HG02870 (cell line): ENCODE measurements around the gene ZNF708.
"Not testable (repeated sequence)": the region's sequence is repeated elsewhere in the genome, so short reads cannot be mapped to it uniquely, and the experiment has no call there.

Experiments
- ATAC-seq: cut with Tn5 transposase; IDR thresholded peaks from one replicate; pipeline ENCODE4 v1.9.1; 2021; ENCODE audit warnings: mild to moderate bottlenecking, moderate library complexity; ENCODE audit not compliant: unreplicated experiment

Gene ZNF708

DNA sequence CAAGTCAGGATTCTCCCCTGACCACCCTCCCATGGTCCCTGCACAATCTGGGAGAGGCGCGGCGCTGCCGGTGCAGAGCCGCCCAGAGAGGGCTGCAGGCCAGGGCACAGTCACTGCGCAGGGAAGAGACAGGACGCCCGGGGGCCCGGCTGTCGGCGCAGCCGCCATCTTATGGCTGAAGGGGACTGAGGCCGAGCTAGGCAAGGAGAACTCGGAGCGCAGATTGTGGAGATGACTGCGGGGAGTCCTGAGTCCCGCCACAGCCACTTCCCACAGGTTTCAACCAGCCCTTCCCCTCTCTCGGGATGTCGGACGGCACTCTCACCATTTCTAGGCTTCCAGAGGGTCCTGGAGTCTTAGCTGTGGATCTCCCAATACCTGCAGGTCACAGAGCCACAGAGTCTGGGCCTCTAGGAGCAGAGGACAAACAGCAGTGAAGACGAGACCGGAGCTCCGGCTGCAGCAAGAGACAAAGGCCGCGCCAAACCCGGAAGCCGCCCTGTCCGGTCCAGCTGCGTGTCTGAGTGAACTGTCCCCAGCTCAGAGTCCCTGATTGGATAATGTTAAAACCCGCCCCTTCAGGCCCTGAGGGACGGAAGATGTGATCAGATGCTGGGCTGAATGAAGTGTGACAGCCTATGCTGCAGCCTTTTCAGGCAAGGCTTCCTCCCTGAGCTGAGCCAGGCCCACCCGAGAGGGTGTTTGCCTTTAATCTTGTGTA, at the start of gene ZNF708:
Gene ZNF708, minus strand, starts transcription at position 526 of the 721 bp plus-strand sequence. Its CDS starts 198 bp downstream, at position 328.
- ATAC-seq, result peak; percentile 99

DNA sequence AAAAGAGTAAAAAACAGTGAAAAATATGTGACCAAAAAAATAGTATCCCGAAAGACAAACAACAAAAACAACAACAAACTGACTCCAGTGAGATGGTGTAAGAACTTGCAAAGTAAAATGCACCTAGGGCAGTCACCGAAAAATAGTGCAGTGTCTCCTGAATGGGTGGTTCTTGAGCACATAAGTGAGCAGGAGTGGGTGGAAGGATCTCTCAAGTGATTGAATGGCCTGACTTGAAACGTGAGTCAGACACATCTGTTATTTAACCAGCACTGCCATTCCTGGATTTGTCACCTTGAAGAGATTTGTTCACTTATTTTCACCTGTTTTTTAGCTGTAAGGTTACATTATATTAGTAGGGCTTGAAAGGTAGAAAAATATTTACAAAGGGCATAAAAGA, 33.1 kb upstream of the ZNF708 start:
- ATAC-seq, result no peak

DNA sequence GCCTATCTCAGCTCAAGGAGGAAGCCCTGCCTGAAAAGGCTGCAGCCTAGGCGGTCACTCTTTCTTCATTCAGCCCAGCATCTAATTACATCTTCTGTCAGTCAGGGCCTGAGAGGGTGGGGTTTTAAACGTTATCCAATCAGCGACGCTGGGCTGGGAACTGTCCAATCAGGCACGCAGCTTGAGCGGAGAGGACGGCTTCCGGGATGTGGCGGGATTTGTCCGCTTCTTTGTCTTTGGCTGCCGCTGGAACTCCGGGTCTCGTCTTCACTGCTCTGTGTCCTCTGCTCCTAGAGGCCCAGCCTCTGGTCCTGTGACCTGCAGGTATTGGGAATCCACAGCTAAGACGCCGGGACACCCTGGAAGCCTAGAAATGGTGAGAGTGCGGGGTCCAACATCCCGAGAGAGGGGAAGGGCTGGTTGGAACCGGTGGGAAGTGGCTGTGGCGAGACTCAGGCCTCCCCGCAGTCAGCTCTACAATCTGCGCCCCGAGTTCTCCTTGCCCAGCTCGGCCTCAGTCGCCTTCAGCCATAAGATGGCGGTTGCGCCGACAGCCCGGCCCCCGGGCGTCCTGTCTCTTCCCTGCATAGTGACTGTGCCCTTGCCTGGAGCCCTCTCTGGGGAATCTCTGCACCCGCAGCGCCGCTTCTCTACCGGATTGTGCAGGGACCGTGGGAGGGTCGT, 29.7 kb upstream of the ZNF708 start, which contains the start of gene ZNF738:
Gene ZNF738, plus strand, starts transcription at position 233 of the 684 bp plus-strand sequence. Its CDS starts 141 bp downstream, at position 374.
- peak; percentile 98 for ATAC-seq

DNA sequence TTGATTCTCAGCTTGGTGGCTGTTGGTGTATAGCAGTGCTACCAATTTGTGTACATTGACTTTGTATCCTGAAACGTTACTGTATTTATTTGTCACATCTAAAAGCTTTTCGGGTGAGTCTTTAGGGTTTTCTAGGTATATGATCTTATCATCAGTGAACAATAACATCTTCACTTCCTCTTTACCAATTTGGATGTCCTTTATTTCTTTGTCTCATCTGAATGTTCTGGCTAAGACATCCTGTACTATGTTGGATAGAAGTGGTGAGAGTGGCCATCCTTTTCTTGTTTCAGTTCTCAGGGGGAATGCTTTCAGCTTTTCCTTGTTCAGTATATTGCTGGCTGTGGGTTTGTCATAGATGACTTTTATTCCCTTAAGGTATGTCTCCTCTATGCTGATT, 23.6 kb upstream of the ZNF708 start:
- ATAC-seq, result no peak

DNA sequence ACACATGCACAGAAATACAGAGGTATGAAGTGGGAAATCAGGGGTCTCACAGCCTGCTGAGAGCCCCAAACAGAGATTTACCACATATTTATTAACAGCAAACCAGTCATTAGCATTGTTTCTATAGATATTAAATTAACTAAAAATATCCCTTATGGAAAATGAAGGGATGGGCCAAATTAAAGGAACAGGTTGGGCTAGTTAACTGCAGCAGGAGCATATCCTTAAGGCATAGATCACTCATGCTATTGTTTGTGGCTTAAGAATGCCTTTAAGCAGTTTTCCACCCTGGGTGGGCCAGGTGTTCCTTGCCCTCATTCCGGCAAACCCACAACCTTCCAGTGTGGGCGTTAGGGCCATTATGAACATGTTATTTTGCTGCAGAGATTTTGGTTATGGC, 15.6 kb upstream of the ZNF708 start:
- ATAC-seq, result not testable (repeated sequence)

DNA sequence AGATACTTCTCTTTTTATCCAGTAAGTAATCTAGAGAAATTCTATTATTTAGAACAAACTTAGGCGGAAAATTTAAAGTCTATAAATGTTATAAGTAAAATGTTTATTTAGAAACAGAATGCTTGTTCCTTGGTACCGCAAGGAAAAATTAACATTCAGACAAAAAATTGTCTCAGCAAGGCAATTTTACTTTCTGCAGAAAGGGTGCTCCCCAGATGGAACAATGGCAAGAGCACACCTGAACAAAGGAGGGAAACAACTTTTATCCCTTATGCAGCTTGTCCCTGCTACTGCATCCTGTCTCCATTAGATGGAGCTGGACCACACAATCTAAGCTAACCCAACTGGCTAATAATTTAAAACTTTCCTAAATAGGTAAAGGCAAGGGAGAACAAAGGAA, 6.5 kb upstream of the ZNF708 start:
- ATAC-seq, result no peak

DNA sequence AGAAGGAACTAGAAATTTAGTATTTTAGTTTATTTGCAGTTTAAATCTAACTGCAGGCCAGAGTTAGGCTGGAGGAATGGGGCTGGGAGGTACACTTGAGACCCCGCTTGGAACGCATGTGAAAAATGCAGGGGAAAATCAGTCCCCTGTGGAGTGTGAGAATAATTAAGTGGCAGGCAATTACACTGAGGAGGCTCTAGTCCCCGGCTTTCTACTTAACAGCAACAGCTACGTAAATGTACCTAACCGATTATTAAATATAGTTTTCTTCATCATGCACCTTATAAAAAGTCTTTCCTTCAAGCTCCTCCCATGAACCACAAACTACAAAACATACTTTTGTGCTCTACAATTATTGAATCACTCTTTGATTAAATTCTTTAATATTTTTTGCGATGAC, 804 bp downstream of the ZNF708 start:
- no peak for ATAC-seq

DNA sequence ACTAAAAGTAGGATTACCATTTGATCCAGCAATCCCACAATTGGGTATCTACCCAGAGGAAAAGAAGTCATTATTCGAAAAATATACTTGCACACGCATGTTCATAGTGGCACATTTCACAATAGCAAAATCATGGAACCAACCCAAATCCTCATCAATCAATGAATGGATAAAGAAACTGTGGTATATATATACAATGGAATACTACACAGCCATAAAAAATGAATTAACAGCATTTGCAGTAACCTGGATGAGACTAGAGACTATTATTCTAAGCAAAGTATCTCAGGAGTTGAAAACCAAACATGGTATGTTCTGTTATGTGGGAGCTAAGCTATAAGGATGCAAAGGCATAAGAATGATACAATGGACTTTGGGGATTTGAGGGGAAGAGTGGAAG, 3.0 kb downstream of the ZNF708 start:
- ATAC-seq, result no peak

DNA sequence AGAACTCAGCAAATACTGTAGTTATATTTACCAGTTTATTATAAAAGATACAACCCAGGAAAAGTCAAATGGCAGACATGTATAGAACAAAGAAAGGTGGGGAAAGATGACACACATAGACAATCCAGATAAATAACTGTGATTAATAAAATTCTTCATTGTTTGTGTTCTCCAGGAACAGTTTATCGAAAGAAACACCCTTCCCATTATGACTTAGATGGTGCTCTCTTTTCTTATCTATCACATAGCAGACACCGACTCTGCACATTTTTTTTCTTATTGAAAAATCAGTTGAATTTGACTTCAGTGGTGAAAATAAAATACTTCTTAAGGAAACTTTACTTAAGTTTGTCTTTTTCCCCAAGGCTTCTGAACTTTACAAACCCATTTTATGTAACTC, 6.2 kb downstream of the ZNF708 start:
- ATAC-seq, result no peak

DNA sequence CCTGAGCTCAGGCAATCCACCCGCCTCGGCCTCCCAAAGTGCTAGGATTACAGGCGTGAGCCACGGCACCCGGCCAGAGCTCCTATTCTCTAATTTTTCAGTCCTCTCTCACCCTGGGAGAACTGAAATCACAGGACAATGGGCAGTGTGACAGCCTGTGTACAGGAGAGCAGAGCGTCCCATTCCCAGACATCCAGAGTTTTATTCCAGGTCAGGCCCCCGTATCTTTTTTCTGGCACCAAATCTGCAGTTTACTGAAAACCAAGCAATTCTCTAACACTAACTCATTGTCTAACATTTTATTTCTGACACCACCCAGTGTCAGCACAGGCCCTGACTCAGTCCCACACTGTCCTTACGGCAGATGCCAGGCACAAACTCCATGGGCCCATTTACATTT, 6.7 kb downstream of the ZNF708 start:
- ATAC-seq, result no peak

DNA sequence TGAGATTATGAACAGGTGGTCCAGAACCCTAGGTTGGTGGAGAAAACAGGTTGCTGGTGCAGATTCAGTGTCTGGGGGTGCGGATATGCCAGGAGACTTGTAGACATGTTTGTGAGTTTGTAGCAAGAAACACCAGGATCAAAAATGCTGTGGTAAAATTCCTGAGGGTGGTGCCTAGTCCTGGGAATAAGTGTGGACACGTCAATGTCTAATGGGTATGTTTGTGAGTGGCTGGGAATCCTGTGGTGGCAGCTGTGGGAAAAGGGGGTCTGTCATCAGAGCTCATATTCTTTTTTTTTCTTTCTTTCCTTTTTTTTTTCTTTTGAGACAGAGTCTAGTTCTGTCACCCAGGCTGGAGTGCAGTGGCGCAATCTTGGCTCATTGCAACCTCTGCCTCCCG, 7.2 kb downstream of the ZNF708 start:
- ATAC-seq, result no peak

DNA sequence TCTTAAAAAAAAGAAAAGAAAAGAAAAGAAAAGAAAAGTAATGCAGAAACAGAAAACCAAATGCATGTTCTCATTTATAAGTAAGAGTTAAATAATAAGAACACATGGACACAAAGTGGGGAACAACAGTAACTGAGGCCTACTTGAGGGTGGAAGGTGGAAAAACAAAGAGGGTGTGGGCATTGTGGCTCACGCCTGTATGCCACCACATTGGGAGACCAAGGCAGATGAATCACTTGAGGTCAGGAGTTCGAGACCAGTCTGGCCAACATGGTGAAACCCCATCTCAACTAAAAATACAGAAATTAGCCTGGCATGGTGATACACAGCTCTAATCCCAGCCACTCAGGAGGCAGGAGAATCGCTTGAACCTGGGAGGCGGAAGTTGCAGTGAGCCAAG, 8.1 kb downstream of the ZNF708 start:
- no peak for ATAC-seq

DNA sequence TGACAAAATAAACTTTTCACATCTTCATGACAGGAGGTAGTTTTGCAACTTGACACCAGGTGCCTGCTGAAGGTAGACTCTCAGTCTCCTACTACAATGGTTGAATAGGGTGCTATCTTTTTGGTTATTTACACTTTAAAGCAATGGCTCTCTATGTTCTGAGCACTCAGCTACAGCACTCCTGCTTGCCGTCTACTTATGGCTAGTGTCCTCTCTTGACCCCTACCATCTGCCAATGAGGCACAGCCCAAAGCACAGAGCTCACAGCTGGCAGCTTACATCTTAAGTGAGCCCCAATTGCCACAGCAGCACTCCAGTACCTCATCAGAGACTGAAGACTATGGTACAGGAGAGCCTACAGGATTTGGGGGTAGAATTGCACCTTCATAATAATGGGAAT, 11.4 kb downstream of the ZNF708 start:
- ATAC-seq, result no peak

DNA sequence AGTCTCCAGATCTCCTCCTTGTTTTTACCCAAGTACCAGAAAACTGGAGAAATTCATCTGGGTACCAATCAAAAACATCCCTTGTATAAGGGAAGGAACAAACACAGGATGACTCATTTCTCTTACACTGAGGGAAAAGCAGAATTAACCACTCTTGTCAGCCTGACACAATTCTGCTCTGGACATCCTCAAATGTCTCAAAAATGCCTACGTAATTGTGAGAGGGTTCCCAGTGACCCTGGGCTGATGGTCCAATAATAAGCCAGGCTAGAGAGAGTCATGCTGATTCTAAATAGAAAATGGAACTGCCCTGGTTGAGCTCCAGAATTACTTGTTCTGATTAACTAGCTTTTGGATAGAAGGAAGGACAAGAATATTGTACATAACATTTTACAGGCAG, 14.5 kb downstream of the ZNF708 start:
- no peak for ATAC-seq

DNA sequence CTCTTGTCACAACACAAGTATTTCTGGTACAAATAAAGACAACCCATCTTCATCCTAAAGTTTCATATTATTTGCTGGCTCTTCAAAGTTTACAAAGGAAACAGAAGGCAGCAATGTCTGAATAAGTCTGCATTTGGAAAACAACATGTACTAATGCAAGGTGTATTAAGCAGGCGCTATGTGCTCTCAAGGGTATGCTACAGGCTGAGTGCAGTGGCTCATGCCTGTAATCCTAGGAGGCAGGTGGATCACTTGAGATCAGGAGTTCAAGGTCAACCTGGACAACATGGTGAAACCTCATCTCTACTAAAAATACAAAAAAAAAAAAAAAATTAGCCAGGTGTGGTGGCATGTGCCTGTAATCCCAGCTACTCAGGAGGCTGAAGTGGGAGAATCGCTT, 16.4 kb downstream of the ZNF708 start:
- ATAC-seq, result not testable (repeated sequence)

DNA sequence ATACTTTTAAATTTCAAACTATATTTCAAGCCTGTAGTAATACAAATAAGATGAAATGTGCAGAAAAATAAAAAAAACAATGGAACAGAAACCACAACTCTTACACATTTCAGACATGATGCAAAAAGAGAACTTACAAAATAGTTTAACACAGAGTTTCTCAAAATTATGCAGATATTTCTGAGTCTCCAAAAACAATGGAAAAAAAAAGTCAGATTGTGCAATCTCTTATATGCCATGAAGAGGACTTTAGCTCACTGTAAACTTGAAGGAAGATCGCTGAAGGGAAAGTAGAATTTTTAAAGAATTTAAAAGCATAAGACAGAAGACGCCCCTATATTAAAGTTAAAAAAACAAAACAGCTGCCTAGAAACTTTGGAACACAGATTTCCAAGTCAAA, 20.4 kb downstream of the ZNF708 start:
- no peak for ATAC-seq

DNA sequence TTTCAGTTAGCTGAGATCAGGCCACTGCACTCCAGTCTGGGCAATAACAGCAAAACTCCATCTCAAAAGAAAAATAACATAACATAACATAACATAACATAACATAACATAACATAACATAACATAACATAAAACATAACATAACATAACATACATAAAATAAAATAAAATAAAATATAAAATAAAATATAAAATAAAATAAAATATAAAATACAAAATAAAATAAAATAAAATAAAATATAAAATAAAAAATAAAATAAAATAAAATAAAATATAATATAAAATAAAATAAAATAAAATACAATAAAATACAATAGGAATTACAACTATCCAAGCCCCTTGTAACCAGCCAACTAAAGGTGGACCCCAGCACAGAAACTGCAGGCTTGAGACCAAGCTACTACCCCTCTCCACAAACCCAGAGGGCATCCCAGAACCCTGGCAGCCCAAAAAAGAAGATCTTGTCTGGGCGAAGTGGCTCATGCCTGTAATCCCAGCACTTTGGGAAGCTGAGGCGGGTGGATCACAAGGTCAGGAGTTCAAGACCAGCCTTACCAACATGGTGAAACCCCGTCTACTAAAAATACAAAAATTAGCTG, 22.2 kb downstream of the ZNF708 start:
- not testable (repeated sequence) for ATAC-seq

DNA sequence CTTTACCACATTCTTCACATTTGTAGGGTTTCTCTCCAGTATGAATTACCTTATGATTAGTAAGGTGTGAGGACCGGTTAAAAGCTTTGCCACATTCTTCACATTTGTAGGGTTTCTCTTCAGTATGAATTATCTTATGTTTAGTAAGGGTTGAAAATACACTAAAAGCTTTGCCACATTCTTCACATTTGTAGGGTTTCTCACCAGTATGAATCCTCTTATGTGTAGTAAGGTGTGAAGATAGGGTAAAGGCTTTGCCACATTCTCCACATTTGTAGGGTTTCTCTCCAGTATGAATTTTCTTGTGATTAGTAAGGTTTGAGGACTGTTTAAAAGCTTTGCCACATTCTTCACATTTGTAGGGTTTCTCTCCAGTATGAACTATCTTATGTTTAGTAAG, 35.4 kb downstream of the ZNF708 start:
- ATAC-seq, result not testable (repeated sequence)

DNA sequence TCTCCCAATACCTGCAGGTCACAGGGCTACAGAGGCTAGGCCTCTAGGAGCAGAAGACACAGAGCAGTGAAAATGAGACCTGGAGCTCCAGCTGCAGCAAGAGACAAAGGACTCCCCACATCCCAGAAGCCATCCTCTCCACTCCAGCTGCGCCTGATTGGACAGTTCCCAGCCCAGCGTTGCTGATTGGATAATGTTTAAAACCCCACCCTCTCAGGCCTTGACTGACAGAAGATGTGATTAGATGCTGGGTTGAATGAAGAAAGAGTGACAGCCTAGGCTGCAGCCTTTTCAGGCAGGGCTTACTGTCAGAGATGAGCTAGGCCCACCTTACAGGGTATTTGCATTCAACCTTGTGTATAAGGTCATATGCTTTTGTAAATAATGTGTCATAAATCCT, 59.4 kb downstream of the ZNF708 start:
- no peak for ATAC-seq

DNA sequence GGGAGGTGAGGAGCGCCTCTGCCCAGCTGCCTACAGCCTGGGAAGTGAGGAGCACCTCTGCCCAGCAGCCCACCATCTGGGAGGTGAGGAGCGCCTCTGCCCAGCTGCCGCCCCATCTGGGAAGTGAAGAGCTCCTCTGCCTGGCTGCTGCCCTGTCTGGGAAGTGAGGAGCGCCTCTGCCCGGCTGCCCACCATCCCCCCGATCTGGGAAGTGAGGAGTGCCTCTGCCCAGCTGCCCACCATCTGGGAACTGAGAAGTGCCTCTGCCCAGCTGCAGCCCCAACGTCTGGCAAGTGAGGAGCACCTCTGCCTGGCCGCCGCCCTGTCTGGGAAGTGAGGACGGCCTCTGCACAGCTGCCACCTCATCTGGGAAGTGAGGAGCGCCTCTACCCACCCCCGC, 64.3 kb downstream of the ZNF708 start:
- no peak for ATAC-seq

DNA sequence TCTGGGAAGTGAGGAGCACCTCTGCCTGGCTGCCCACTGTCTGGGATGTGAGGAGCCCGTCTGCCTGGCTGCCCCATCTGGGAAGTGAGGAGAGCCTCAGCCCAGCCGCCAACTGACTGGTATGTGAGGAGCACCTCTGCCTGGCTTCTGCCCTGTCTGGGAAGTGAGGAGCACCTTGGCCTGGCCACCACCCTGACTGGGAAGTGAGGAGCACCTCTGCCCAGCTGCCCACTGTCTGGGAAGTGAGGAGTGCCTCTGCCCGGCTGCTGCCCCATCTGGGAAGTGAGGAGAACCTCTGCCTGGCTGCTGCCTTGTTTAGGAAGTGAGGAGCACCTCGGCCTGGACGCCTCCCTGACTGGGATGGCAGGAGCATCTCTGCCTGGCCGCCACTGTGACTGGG, 64.8 kb downstream of the ZNF708 start:
- ATAC-seq, result no peak

DNA sequence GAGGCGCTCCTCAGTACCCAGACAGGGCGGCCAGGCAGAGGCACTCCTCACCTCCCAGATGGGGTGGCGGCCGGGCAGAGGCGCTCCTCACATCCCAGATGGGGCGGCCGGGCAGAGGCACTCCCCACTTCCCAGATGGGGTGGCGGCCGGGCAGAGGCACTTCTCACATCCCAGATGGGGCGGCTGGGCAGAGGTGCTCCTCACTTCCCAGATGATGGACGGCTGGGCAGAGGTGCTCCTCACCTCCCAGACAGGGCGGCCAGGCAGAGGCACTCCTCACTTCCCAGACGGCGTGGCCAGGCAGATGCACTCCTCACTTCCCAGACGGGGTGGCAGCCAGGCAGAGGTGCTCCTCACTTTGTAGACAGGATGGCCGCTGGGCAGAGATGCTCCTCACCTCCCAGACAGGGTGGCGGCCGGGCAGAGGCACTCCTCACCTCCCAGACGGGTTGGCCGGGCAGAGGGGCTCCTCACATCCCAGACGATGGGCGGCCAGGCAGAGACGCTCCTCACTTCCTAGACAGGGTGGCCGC, 68.3 kb downstream of the ZNF708 start:
- not testable (repeated sequence) for ATAC-seq
